Gastroesophageal sphincter (tissue), 4 donors: ENCODE data around the gene KLHL40. TPM values are rescaled to one million over a fixed set of nuclear protein-coding genes. Genes with fewer than 3 reads are reported as not detected.

Experiments used
- ATAC-seq: fragments of 150-250 bp; one replicate; pipeline ENCODE4 v1.9.1; 2016; ENCODE audit warnings: mild to moderate bottlenecking, moderate library complexity
- H3K27ac ChIP-seq, 4 donors: fragments of 200-600 bp; sonication (generic) in 3 of 4; 1 replicate in 3 of 4; 2 replicates in 1 of 4; pipeline ENCODE4 v1.5.1; 2016 to 2019
- H3K27me3 ChIP-seq: fragments of 200-600 bp; sonication (generic); one replicate; pipeline ENCODE4 v1.5.1; 2019
- H3K36me3 ChIP-seq, 2 donors: fragments of 200-600 bp; sonication (generic); one replicate each; pipeline ENCODE4 v1.5.1; 2019; ENCODE audit warnings: control low read depth in 1 of 2
- H3K4me1 ChIP-seq, 3 donors: fragments of 200-600 bp; sonication (generic); 1 replicate in 2 of 3; 2 replicates in 1 of 3; pipeline ENCODE4 v1.5.1; 2016 to 2019; ENCODE audit warnings: control low read depth in 2 of 3
- H3K4me3 ChIP-seq, 2 donors: fragments of 200-600 bp; sonication (generic); one replicate each; pipeline ENCODE4 v1.5.1; 2019; ENCODE audit warnings: mild to moderate bottlenecking in 1 of 2, moderate library complexity in 1 of 2
- H3K9me3 ChIP-seq, 3 donors: fragments of 200-600 bp; sonication (generic); one replicate each; pipeline ENCODE4 v1.5.1; 2017 to 2019; ENCODE audit warnings: control low read depth in 2 of 3
- CTCF ChIP-seq, 4 experiments: fragments of 200-600 bp in 2 of 4; fragments of 450-650 bp in 2 of 4; sonication (generic) in 1 of 4; IDR thresholded peaks; one replicate each; pipeline ENCODE4 v1.5.1; 2017 to 2019; ENCODE audit warnings: antibody characterized with exemption in 4 of 4, mild to moderate bottlenecking in 2 of 4, moderate library complexity in 2 of 4
- EP300 ChIP-seq: sonication (generic); formaldehyde crosslinking; IDR thresholded peaks from one replicate; pipeline ENCODE4 v1.6.1; 2017; ENCODE audit warnings: antibody characterized with exemption, mild to moderate bottlenecking
- POLR2A ChIP-seq, 2 donors: fragments of 450-650 bp; IDR thresholded peaks; one replicate each; pipeline ENCODE4 v1.6.1; 2017; ENCODE audit warnings: antibody characterized with exemption in 2 of 2, mild to moderate bottlenecking in 2 of 2, moderate library complexity in 1 of 2
- POLR2AphosphoS5 ChIP-seq: sonication (generic); formaldehyde crosslinking; IDR thresholded peaks from one replicate; pipeline ENCODE4 v1.6.1; 2017; ENCODE audit warnings: antibody characterized with exemption
- WGBS, 2 donors: methylation state at CpG; one replicate each; pipeline ENCODE4 v1.1.5; 2018; ENCODE audit warnings: low coverage in 1 of 2; 5-methylcytosine and 5-hydroxymethylcytosine counted together
- total RNA-seq, 4 donors: library from RNA; depleted of rRNA; stranded (reverse); fragments of >200 nt; gene quantifications; one replicate each; pipeline ENCODE4 v1.1.0, GENCODE V29; 2016

The KLHL40 gene
- total RNA-seq, 4 donors from 2014 or later: not detected

- H3K36me3 ChIP-seq: no peaks in the 10 kb centered on the region
- H3K9me3 ChIP-seq: peaks cover 0 to 8% (median 0%) of the 10 kb centered on the region in 3 donors
- no peak for TF ChIP-seq POLR2AphosphoS5
- no peak for TF ChIP-seq CTCF (IDR thresholded peaks at IDR 0.05)
- no peak for TF ChIP-seq POLR2A (IDR thresholded peaks at IDR 0.05)
- TF ChIP-seq EP300: no peak
- ATAC-seq: no peak
- no peaks in the 10 kb centered on the region for H3K27me3 ChIP-seq
- H3K27ac ChIP-seq: no peak overlapping the region
- peaks cover 0 to 6% (median 0%) of the 10 kb centered on the region in 3 donors for H3K4me1 ChIP-seq
- H3K4me3 ChIP-seq: no peak overlapping the region
These were observed 12.3 kb upstream of the KLHL40 start for GRCh38 chr3:42673082-42673481.

DNA sequence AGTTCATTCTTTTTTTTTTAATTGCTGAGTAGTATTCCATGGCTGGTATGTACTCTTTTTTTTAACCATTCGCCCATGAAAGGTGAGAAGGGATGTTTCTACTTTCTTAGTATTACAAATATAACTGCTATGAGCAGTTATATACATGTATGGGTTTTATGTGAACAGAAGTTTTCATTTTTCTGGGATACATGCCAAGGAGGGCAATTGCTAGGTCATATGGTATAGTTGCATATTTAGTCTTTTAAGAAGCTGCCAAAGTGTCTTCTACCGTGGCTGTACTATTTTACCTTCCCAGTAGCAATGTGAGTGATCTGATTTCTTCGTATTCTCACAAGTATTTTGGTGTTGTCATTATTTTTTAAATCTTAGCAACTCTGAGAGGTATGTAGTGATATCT, 11.2 kb upstream of the KLHL40 start:
- H3K27ac ChIP-seq: no peak overlapping the region
- WGBS, 2 donors: 47 to 65% methylated on average over 3 of the region's 3 CpGs
- no peaks in the 10 kb centered on the region for H3K4me1 ChIP-seq
- peaks cover 0 to 14% (median 0%) of the 10 kb centered on the region in 3 donors for H3K9me3 ChIP-seq
- ATAC-seq: no peak
- H3K4me3 ChIP-seq: no peak overlapping the region
- TF ChIP-seq CTCF (IDR thresholded peaks at IDR 0.05): no peak
- no peak for TF ChIP-seq POLR2AphosphoS5
- H3K27me3 ChIP-seq: no peaks in the 10 kb centered on the region
- no peaks in the 10 kb centered on the region for H3K36me3 ChIP-seq

DNA sequence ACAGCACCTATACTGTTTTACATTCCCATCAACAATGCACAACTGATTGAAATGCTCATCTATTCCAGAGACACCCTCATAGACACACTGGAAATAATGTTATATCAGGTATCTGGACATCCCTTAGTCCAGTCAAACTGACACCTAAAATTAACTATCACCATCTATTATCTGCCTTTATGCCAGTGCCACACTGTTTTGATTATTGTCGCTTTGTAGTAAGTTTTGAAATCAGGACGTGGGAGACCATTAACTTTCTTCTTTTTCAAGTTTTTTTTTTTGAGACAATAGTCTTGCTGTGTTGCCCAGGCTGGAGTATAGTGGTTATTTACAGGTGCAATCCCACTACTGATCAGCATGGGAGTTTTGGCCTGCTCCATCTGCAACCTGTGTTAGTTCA, 9.4 kb upstream of the KLHL40 start:
- H3K9me3 ChIP-seq: peaks cover 0 to 14% (median 0%) of the 10 kb centered on the region in 3 donors
- no peak overlapping the region for H3K27ac ChIP-seq
- no peaks in the 10 kb centered on the region for H3K4me1 ChIP-seq
- no peak for ATAC-seq
- 100% methylated on average over 2 of the region's 2 CpGs; no CpG with 5 or more reads in 1 of the 2 donors for WGBS, 2 donors
- no peaks in the 10 kb centered on the region for H3K27me3 ChIP-seq
- TF ChIP-seq EP300 (no peak), CTCF (IDR thresholded peaks at IDR 0.05) (no peak), POLR2AphosphoS5 (no peak)
- H3K36me3 ChIP-seq: no peaks in the 10 kb centered on the region
- H3K4me3 ChIP-seq: no peak overlapping the region

- no peaks in the 10 kb centered on the region for H3K27me3 ChIP-seq
- ATAC-seq: no peak
- no peak overlapping the region for H3K27ac ChIP-seq
- peaks cover 0 to 14% (median 0%) of the 10 kb centered on the region in 3 donors for H3K9me3 ChIP-seq
- no peak for TF ChIP-seq POLR2A (IDR thresholded peaks at IDR 0.05)
- TF ChIP-seq CTCF (IDR thresholded peaks at IDR 0.05): no peak
- TF ChIP-seq EP300: no peak
- no peak for TF ChIP-seq POLR2AphosphoS5
- H3K4me3 ChIP-seq: no peak overlapping the region
- WGBS, 2 donors: 43 to 86% methylated on average over 1 of the region's 2 CpGs
- no peaks in the 10 kb centered on the region for H3K36me3 ChIP-seq
- H3K4me1 ChIP-seq: peaks cover 0 to 4% (median 0%) of the 10 kb centered on the region in 3 donors
These were observed 6.9 kb upstream of the KLHL40 start for GRCh38 chr3:42678447-42678846.

GRCh38 chr3:42680271-42680670, 5.1 kb upstream of the KLHL40 start:
- Histone ChIP-seq H3K9me3 (peaks cover 0 to 14% (median 0%) of the 10 kb centered on the region in 3 donors), H3K4me3 (no peak overlapping the region), H3K27ac (no peak overlapping the region), H3K36me3 (no peaks in the 10 kb centered on the region), H3K4me1 (peaks cover 0 to 22% (median 8%) of the 10 kb centered on the region in 3 donors), H3K27me3 (peaks cover 3% of the 10 kb centered on the region)
- no peak for ATAC-seq
- TF ChIP-seq POLR2A (IDR thresholded peaks at IDR 0.05) (no peak), POLR2AphosphoS5 (no peak), EP300 (no peak), CTCF (IDR thresholded peaks at IDR 0.05) (no peak)
- WGBS, 2 donors: 100% methylated on average over 1 of the region's 1 CpG; no CpG with 5 or more reads in 1 of the 2 donors
